ENCODE data around the gene IL1RAP.
"Not testable (repeated sequence)": the region's sequence is repeated elsewhere in the genome, so short reads cannot be mapped to it uniquely, and the experiment has no call there.

The IL1RAP gene

GRCh38 chr3:190514413-190515153 lies 698 bp downstream of the IL1RAP start:
- DNase-seq: no peak

GRCh38 chr3:190516416-190516815 lies 2.5 kb downstream of the IL1RAP start:
- DNase-seq: no peak

- no peak for DNase-seq
Observed at GRCh38 chr3:190517687-190518086, 3.8 kb downstream of the IL1RAP start.

GRCh38 chr3:190518531-190518930 lies 4.6 kb downstream of the IL1RAP start:
- not testable (repeated sequence) for DNase-seq

DNA sequence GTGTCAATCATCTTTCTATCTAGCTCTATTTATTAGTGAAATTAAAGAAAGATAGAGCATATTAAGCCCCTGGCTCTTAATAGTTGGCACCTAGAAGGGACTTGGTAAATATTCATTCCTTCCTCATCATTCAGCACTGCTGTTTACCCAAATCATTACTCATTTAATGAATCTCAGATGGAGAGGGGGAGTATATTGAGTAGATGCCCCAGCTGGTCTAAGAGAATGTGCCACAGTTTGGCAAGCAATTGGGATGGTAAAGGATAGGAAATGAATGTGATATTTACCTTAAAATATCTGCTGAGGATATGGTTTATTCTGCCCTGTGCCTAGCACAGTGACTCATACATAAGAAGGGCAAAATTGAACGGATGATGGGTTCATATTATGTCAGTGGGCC lies 6.0 kb downstream of the IL1RAP start:
- DNase-seq: no peak

- DNase-seq: no peak
Observed at GRCh38 chr3:190521998-190522397, 8.1 kb downstream of the IL1RAP start.

DNA sequence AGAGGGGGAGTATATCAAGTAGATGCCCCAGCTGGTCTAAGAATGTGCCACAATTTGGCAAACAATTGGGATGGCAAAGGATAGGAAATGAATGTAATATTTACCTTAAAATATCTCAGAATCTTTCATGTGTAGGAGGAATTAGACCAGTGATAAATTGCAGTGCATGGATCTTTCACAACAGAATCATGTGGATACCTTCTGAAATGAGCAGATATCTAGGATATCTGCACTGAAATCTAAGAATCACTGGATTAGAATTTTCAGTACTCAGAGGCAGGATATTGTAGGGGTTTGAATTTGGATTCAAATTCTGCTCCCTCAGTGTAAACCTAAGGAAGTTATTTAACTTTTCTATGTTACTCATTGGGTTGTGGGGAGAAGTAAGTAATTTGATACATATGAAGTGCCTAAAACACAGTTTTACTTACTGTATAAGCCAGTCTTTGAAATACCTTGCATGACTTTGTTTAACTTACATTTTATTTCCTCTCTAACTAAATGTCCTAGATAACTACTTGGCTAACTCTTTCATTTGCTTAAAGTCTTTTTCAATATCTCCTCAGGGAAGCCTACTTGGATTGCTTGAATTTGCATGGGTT lies 8.8 kb downstream of the IL1RAP start:
- no peak for DNase-seq

- DNase-seq: no peak
Observed at GRCh38 chr3:190524942-190525341, 11.1 kb downstream of the IL1RAP start.

DNA sequence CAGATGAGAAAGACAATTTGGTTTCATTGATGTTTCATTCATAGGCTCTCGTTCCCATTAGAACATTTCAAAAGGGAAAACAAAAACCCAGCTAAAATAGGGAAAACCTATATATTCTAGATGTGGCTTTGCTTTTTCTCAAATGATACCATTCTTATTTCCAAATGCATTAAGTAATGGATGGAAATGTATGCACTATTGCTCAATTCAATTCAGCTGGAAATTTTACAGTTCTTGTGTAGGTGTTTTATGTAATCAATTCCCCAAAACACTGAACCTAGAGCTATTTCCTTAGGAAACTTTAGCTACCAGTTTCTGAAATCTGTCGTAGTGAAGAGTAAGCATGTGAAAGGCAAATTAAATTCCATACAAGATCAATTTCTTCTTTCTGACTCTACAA lies 11.7 kb downstream of the IL1RAP start:
- DNase-seq: no peak

DNA sequence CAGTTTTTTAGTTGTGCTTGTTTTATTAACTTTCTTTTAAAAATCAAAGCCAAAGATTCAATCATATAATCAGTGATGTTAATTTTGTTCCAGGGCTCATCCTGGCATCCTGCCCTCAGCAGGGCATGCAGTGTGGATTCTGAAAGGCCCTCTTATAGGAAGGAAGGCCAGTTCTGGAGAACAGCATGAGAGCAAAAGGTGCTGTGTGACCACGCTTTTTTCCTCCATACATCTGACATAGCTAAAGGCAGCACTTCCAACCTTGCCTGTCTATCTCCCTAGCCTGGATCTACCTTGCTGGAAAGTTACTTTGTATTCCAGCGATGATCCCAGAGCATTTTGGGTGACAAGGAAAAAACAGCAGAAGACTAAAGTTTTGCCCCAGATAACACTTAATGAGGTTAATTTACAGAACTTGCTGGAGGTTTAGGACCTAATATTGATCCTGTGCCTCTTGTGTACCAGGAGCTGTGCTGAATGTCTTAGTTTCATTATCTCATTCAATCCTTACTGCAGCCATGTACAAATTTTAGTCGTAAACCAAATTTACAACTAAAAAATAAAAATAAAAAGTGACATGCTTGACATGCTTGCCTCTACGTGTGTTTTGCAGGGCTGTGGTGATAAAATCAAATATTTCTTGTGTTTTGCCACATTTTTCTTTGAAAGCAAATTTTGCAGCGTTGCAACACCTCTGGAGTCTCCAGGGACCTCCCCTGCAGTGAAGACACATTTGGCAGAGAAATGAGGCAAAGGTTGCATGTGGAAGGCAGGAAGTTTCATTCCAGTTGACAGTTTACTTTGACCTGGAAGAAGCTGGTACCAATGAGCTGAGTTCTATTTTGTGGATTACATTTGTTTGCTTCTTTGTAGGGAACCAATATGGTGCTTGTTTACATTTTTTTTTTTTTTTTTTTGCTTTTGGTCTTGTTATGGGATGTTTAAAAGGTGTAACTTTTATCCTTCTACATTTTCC lies 13.2 kb downstream of the IL1RAP start:
- DNase-seq: no peak

DNA sequence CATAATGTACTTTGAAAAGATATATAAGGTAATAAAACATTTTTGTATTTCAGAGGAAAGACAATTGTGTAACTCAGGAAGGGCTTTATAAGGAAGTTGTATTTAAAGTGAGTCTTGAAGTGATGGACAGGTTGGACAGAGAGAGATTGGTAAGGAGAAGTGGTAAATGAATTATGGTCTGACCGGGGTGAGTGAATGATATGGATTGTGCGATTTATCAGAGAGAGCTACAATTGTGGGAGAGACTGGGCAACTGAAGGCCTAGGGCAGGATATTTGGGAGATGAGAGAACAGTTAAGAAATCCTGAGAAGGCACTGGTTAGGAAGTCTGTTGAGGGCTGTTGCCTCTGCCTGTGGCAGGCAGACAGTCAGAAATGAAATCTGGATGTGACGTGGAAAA lies 14.8 kb downstream of the IL1RAP start:
- no peak for DNase-seq

DNA sequence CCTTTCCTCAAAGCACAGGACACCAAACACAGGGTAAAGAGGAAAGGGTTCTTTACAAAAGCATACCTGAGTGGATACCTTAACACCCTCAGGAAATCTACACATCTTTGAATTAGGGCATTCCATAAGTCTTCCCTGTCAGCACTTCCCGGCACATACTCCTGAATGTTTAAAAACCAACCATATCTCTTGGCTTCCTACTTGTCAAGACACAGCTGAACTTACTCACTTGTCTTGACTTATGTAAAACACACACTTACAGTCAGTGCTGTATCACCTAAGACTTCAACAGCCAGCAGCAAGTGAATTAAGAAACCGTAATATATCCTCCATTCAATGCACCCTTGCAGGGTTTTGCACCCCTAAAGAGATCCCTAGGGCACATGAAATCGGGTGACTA lies 17.5 kb downstream of the IL1RAP start:
- no peak for DNase-seq

- no peak for DNase-seq
Observed at GRCh38 chr3:190532731-190533203, 18.9 kb downstream of the IL1RAP start.

- no peak for DNase-seq
Observed at GRCh38 chr3:190533511-190534281, 19.8 kb downstream of the IL1RAP start.

DNA sequence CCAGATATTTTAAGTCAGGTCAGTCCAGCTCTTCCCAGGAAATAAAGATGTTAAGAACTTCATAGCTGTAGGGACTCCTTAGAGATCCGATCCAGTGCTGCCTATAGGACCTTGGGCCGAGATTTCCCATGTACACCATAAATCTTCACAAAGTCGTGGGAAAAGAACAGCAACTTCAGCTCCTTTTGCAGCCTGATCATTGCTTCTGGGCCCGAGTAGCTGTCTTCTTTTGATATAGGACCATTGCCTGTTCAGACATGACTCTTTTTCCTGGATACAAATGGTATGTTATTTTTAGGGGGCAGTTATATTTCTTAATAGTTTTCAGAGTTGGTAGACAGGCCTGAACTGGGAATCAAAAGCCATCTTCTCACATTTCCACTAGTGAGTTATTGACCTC lies 20.5 kb downstream of the IL1RAP start:
- no peak for DNase-seq

GRCh38 chr3:190534986-190535385 lies 21.1 kb downstream of the IL1RAP start:
- no peak for DNase-seq

DNA sequence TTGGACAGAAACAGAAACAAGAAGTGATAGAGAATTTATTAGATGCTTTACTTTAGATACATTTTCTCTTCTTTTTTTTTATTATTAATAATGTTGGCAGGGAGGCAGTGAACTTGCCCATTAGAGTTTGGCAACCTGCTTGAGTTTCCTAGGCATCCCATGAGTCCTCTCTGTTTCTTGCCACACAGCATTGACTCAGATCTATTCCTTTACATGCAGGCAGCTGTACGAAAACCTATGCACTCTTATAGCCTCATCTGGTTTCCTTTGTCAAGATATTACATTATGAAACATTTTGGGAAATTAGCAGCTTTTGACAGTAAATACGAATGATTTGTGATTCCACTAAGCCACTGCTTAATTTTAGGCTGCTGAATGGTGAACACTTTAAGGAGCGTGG lies 23.3 kb downstream of the IL1RAP start:
- no peak for DNase-seq

DNA sequence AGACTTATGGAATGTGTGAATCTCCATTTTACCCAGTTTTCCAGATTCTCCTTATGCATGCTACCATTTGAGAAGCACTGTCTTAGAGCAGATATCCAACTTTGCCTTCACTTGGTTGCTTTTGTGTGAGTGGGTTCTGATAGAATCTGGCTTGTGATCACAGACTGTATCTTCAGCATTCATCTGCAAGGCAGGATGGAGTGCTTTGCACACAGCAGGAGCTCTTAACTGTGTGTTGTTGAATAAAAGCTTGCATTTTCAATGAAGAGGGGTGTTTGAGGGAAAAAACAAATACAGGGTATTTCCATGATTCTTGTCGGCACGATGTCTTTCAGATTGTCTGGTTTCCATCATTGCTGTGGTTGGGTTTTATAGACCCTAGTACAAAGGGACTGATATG lies 24.4 kb downstream of the IL1RAP start:
- no peak for DNase-seq

GRCh38 chr3:190539526-190539925 lies 25.6 kb downstream of the IL1RAP start:
- DNase-seq: no peak

GRCh38 chr3:190541008-190541407 lies 27.1 kb downstream of the IL1RAP start:
- no peak for DNase-seq

- no peak for DNase-seq
Observed at GRCh38 chr3:190541560-190541959, 27.7 kb downstream of the IL1RAP start.

- DNase-seq: no peak
Observed at GRCh38 chr3:190542846-190543245, 29.0 kb downstream of the IL1RAP start.

DNA sequence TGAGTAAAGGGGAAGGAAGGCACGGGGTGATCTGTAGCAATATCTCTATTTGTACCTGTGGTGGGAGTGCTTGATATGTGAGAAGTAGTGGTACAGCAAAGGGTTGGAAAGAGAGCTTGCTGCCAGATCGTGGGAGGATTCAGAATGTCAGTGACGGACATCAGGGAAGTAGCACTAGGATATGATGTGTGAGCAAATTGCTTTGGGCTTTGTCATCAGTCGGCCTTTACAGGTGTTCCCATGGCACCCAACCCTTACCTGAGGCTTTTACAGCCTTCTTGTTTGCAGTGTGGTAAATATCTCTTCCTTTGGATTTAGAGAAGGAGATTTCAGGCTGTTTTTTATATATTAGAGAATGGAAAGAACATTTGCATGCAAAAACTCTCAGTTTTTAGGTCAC lies 29.8 kb downstream of the IL1RAP start:
- DNase-seq: no peak
